ENCODE data around the gene ATF6B. TPM values are rescaled to one million over a fixed set of nuclear protein-coding genes. Genes with fewer than 3 reads are reported as not detected.
A peak's percentile ranks its signal among the peaks of the same experiment; 100 is the strongest.
"Not testable (repeated sequence)": the region's sequence is repeated elsewhere in the genome, so short reads cannot be mapped to it uniquely, and the experiment has no call there.

Gene ATF6B
- polyA plus RNA-seq, 1 donor, result 84.4 TPM

GRCh38 chr6:32108094-32108627, 19.9 kb downstream of the ATF6B start:
- peak in 1 of 2 donors; percentile 72 for DNase-seq
- Histone ChIP-seq H3K9me3 (ENCODE audit: control insufficient read depth, low read depth, low read length) (no peaks in the 10 kb centered on the region), H3K4me3 (ENCODE audit: low read length) (peak overlapping the region; percentile 26), H3K27ac (ENCODE audit: low read length) (no peak overlapping the region), H3K27me3 (ENCODE audit: control insufficient read depth, insufficient read depth, low read length) (no peaks in the 10 kb centered on the region), H3K4me1 (ENCODE audit: control insufficient read depth, insufficient read depth, low read length) (peaks cover 24% of the 10 kb centered on the region), H3K36me3 (ENCODE audit: control insufficient read depth, insufficient read depth, low read length) (no peaks in the 10 kb centered on the region)
- no CpG with 5 or more reads among the region's 15 CpGs for WGBS (ENCODE audit: insufficient coverage, low lambda C conversion rate)

- Histone ChIP-seq H3K4me3 (ENCODE audit: low read length) (no peak overlapping the region), H3K4me1 (ENCODE audit: control insufficient read depth, insufficient read depth, low read length) (peaks cover 24% of the 10 kb centered on the region), H3K36me3 (ENCODE audit: control insufficient read depth, insufficient read depth, low read length) (no peaks in the 10 kb centered on the region), H3K27ac (ENCODE audit: low read length) (no peak overlapping the region), H3K27me3 (ENCODE audit: control insufficient read depth, insufficient read depth, low read length) (no peaks in the 10 kb centered on the region), H3K9me3 (ENCODE audit: control insufficient read depth, low read depth, low read length) (no peaks in the 10 kb centered on the region)
- no CpG with 5 or more reads among the region's 1 CpG for WGBS (ENCODE audit: insufficient coverage, low lambda C conversion rate)
- DNase-seq, result no peak
Observed at GRCh38 chr6:32107406-32107805, 20.6 kb downstream of the ATF6B start.

- no peak for DNase-seq
- no peak overlapping the region for H3K4me3 ChIP-seq (ENCODE audit: low read length)
- 90% methylated on average over 2 of the region's 4 CpGs for WGBS (ENCODE audit: insufficient coverage, low lambda C conversion rate)
- H3K4me1 ChIP-seq (ENCODE audit: control insufficient read depth, insufficient read depth, low read length), result peaks cover 24% of the 10 kb centered on the region
- H3K27ac ChIP-seq (ENCODE audit: low read length), result no peak overlapping the region
- H3K36me3 ChIP-seq (ENCODE audit: control insufficient read depth, insufficient read depth, low read length), result no peaks in the 10 kb centered on the region
- no peaks in the 10 kb centered on the region for H3K9me3 ChIP-seq (ENCODE audit: control insufficient read depth, low read depth, low read length)
- H3K27me3 ChIP-seq (ENCODE audit: control insufficient read depth, insufficient read depth, low read length), result no peaks in the 10 kb centered on the region
Observed at GRCh38 chr6:32105433-32105832, 22.6 kb downstream of the ATF6B start.

GRCh38 chr6:32102255-32102654, 25.8 kb downstream of the ATF6B start:
- Histone ChIP-seq H3K27me3 (ENCODE audit: control insufficient read depth, insufficient read depth, low read length) (peaks cover 10% of the 10 kb centered on the region), H3K4me1 (ENCODE audit: control insufficient read depth, insufficient read depth, low read length) (peaks cover 5% of the 10 kb centered on the region), H3K27ac (ENCODE audit: low read length) (no peak overlapping the region), H3K36me3 (ENCODE audit: control insufficient read depth, insufficient read depth, low read length) (no peaks in the 10 kb centered on the region), H3K9me3 (ENCODE audit: control insufficient read depth, low read depth, low read length) (peaks cover 2% of the 10 kb centered on the region), H3K4me3 (ENCODE audit: low read length) (no peak overlapping the region)
- 50% methylated on average over 2 of the region's 3 CpGs for WGBS (ENCODE audit: insufficient coverage, low lambda C conversion rate)
- no peak for DNase-seq

GRCh38 chr6:32100251-32100650, 27.8 kb downstream of the ATF6B start:
- not testable (repeated sequence) for DNase-seq; H3K27ac ChIP-seq (ENCODE audit: low read length); H3K4me1 ChIP-seq (ENCODE audit: control insufficient read depth, insufficient read depth, low read length); H3K4me3 ChIP-seq (ENCODE audit: low read length); H3K36me3 ChIP-seq (ENCODE audit: control insufficient read depth, insufficient read depth, low read length)
- peaks cover 31% of the 10 kb centered on the region for H3K27me3 ChIP-seq (ENCODE audit: control insufficient read depth, insufficient read depth, low read length)
- no CpG with 5 or more reads among the region's 8 CpGs for WGBS (ENCODE audit: insufficient coverage, low lambda C conversion rate)
- H3K9me3 ChIP-seq (ENCODE audit: control insufficient read depth, low read depth, low read length), result peaks cover 15% of the 10 kb centered on the region

- WGBS (ENCODE audit: insufficient coverage, low lambda C conversion rate), result no CpG with 5 or more reads among the region's 3 CpGs
Observed at GRCh38 chr6:32097364-32097763, 30.7 kb downstream of the ATF6B start.

GRCh38 chr6:32096394-32097258, 31.4 kb downstream of the ATF6B start:
- no peak for DNase-seq
- WGBS (ENCODE audit: insufficient coverage, low lambda C conversion rate), result no CpG with 5 or more reads among the region's 90 CpGs

More at GRCh38 chr6:32097364-32097763, 30.7 kb downstream of the ATF6B start:
- peaks cover 39% of the 10 kb centered on the region for H3K27me3 ChIP-seq (ENCODE audit: control insufficient read depth, insufficient read depth, low read length)
- H3K9me3 ChIP-seq (ENCODE audit: control insufficient read depth, low read depth, low read length), result peaks cover 15% of the 10 kb centered on the region
- H3K4me1 ChIP-seq (ENCODE audit: control insufficient read depth, insufficient read depth, low read length), result peaks cover 7% of the 10 kb centered on the region
- no peaks in the 10 kb centered on the region for H3K36me3 ChIP-seq (ENCODE audit: control insufficient read depth, insufficient read depth, low read length)
- no peak for DNase-seq
- no peak overlapping the region for H3K27ac ChIP-seq (ENCODE audit: low read length)
- no peak overlapping the region for H3K4me3 ChIP-seq (ENCODE audit: low read length)

GRCh38 chr6:32096087-32096393, 32.0 kb downstream of the ATF6B start:
- Histone ChIP-seq H3K27ac (ENCODE audit: low read length) (no peak overlapping the region), H3K36me3 (ENCODE audit: control insufficient read depth, insufficient read depth, low read length) (no peaks in the 10 kb centered on the region), H3K4me1 (ENCODE audit: control insufficient read depth, insufficient read depth, low read length) (peaks cover 9% of the 10 kb centered on the region), H3K4me3 (ENCODE audit: low read length) (no peak overlapping the region), H3K9me3 (ENCODE audit: control insufficient read depth, low read depth, low read length) (peaks cover 15% of the 10 kb centered on the region), H3K27me3 (ENCODE audit: control insufficient read depth, insufficient read depth, low read length) (peaks cover 39% of the 10 kb centered on the region)
- no CpG with 5 or more reads among the region's 36 CpGs for WGBS (ENCODE audit: insufficient coverage, low lambda C conversion rate)
- DNase-seq, result no peak

More at GRCh38 chr6:32096394-32097258, 31.4 kb downstream of the ATF6B start:
- Histone ChIP-seq H3K4me1 (ENCODE audit: control insufficient read depth, insufficient read depth, low read length) (peaks cover 9% of the 10 kb centered on the region), H3K36me3 (ENCODE audit: control insufficient read depth, insufficient read depth, low read length) (no peaks in the 10 kb centered on the region), H3K4me3 (ENCODE audit: low read length) (no peak overlapping the region), H3K27ac (ENCODE audit: low read length) (no peak overlapping the region), H3K27me3 (ENCODE audit: control insufficient read depth, insufficient read depth, low read length) (peaks cover 39% of the 10 kb centered on the region), H3K9me3 (ENCODE audit: control insufficient read depth, low read depth, low read length) (peaks cover 15% of the 10 kb centered on the region)

GRCh38 chr6:32095338-32096086, 32.5 kb downstream of the ATF6B start:
- no peak for DNase-seq
- Histone ChIP-seq H3K27me3 (ENCODE audit: control insufficient read depth, insufficient read depth, low read length) (peaks cover 39% of the 10 kb centered on the region), H3K36me3 (ENCODE audit: control insufficient read depth, insufficient read depth, low read length) (no peaks in the 10 kb centered on the region), H3K9me3 (ENCODE audit: control insufficient read depth, low read depth, low read length) (peaks cover 15% of the 10 kb centered on the region), H3K27ac (ENCODE audit: low read length) (no peak overlapping the region), H3K4me1 (ENCODE audit: control insufficient read depth, insufficient read depth, low read length) (peaks cover 9% of the 10 kb centered on the region), H3K4me3 (ENCODE audit: low read length) (no peak overlapping the region)
- WGBS (ENCODE audit: insufficient coverage, low lambda C conversion rate), result no CpG with 5 or more reads among the region's 30 CpGs

GRCh38 chr6:32092760-32093497, 35.1 kb downstream of the ATF6B start:
- 14% methylated on average over 2 of the region's 8 CpGs for WGBS (ENCODE audit: insufficient coverage, low lambda C conversion rate)
- H3K27me3 ChIP-seq (ENCODE audit: control insufficient read depth, insufficient read depth, low read length), result peaks cover 35% of the 10 kb centered on the region
- H3K4me1 ChIP-seq (ENCODE audit: control insufficient read depth, insufficient read depth, low read length), result peaks cover 28% of the 10 kb centered on the region
- peak; percentile 23 to 39 for DNase-seq
- peaks cover 14% of the 10 kb centered on the region for H3K9me3 ChIP-seq (ENCODE audit: control insufficient read depth, low read depth, low read length)
- peak overlapping the region; percentile 56 for H3K27ac ChIP-seq (ENCODE audit: low read length)
- H3K4me3 ChIP-seq (ENCODE audit: low read length), result no peak overlapping the region
- no peaks in the 10 kb centered on the region for H3K36me3 ChIP-seq (ENCODE audit: control insufficient read depth, insufficient read depth, low read length)

All from large intestine (tissue), 3 donors.